ENCODE measurements around the gene ZNF526.

The ZNF526 gene

DNA sequence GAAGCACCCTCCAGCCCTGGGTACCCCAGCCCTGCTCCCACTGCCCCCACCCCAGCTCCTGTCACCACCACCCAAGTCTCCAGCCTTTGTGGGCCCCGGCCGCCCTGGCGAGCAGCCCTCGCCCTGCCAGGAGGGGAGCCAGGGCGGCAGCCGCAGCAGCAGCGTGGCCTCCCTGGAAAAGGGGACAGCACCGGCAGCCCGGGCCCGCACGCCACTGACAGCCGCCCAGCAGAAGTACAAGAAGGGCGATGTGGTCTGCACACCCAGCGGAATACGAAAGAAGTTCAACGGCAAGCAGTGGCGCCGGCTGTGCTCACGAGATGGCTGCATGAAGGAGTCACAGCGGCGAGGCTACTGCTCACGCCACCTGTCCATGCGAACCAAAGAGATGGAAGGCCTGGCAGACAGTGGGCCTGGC lies 52.9 kb downstream of the ZNF526 start (continued):
- TF ChIP-seq ZNF16 (tag by site-specific recombination; IDR thresholded peaks at IDR 0.05; ENCODE audit: low read depth) (no peak), ZNF121 (tag by site-specific recombination; IDR thresholded peaks at IDR 0.05) (no peak), ZNF514 (tag by site-specific recombination; IDR thresholded peaks at IDR 0.05) (no peak)

DNA sequence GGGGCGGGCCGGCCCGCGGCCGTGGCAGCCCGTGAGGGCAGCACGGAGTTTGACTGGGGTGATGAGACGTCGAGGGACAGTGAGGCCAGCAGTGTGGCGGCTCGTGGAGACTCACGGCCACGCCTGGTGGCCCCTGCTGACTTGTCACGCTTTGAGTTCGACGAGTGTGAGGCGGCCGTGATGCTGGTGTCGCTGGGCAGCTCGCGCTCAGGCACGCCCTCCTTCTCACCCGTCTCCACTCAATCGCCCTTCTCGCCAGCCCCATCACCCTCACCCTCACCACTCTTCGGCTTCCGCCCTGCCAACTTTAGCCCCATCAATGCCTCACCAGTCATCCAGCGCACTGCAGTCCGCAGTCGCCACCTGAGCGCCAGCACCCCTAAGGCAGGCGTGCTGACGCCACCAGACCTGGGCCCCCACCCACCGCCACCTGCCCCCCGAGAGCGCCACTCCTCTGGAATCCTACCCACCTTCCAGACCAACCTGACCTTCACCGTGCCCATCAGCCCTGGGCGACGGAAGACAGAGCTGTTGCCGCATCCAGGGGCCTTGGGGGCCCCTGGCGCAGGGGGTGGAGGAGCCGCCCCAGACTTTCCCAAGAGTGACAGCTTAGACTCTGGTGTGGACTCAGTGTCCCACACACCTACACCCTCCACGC lies 53.4 kb downstream of the ZNF526 start:
- Histone ChIP-seq H3K36me3 (ENCODE audit: control insufficient read depth in 2 of 2, insufficient read depth in 1 of 2, low read length in 2 of 2) (peaks cover 5 to 48% of the 10 kb centered on the region in 2 experiments), H3K27ac (ENCODE audit: extremely low read depth, low read depth, low read length) (no peak overlapping the region), H3K4me3 (ENCODE audit: low read depth, low read length) (no peak overlapping the region), H3K4me1 (ENCODE audit: control insufficient read depth, insufficient read depth, low read length) (peaks cover 19% of the 10 kb centered on the region), H3K9me3 (ENCODE audit: control insufficient read depth, insufficient read depth, low read depth, low read length) (no peaks in the 10 kb centered on the region)
- POLR2A ChIA-PET, result interaction anchor here (12.3 kb wide), 1 partner anchor 26 kb away, joined by 242 read pairs; the partner anchor contains the start of gene GSK3A
- TF ChIP-seq, protein P1, sequence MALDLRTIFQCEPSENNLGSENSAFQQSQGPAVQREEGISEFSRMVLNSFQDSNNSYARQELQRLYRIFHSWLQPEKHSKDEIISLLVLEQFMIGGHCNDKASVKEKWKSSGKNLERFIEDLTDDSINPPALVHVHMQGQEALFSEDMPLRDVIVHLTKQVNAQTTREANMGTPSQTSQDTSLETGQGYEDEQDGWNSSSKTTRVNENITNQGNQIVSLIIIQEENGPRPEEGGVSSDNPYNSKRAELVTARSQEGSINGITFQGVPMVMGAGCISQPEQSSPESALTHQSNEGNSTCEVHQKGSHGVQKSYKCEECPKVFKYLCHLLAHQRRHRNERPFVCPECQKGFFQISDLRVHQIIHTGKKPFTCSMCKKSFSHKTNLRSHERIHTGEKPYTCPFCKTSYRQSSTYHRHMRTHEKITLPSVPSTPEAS (tag by site-specific recombination; IDR thresholded peaks at IDR 0.05), result no peak
- TF ChIP-seq, protein P2, sequence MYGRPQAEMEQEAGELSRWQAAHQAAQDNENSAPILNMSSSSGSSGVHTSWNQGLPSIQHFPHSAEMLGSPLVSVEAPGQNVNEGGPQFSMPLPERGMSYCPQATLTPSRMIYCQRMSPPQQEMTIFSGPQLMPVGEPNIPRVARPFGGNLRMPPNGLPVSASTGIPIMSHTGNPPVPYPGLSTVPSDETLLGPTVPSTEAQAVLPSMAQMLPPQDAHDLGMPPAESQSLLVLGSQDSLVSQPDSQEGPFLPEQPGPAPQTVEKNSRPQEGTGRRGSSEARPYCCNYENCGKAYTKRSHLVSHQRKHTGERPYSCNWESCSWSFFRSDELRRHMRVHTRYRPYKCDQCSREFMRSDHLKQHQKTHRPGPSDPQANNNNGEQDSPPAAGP (tag by site-specific recombination; IDR thresholded peaks at IDR 0.05), result no peak
- TF ChIP-seq ZNF341 (tag by site-specific recombination; IDR thresholded peaks at IDR 0.05; ENCODE audit: low read depth) (no peak), OSR2 (tag by site-specific recombination; IDR thresholded peaks at IDR 0.05) (no peak), ZNF747 (tag by site-specific recombination; IDR thresholded peaks at IDR 0.05) (no peak), ZNF10 (tag by site-specific recombination; IDR thresholded peaks at IDR 0.05) (no peak), ZNF777 (tag by site-specific recombination; IDR thresholded peaks at IDR 0.05; ENCODE audit: borderline replicate concordance) (no peak), SETDB1 (IDR thresholded peaks at IDR 0.05; ENCODE audit: insufficient read length, low read length) (no peak), ZNF830 (tag by site-specific recombination; IDR thresholded peaks at IDR 0.05; ENCODE audit: low read depth) (no peak)
- TF ChIP-seq, protein P3, sequence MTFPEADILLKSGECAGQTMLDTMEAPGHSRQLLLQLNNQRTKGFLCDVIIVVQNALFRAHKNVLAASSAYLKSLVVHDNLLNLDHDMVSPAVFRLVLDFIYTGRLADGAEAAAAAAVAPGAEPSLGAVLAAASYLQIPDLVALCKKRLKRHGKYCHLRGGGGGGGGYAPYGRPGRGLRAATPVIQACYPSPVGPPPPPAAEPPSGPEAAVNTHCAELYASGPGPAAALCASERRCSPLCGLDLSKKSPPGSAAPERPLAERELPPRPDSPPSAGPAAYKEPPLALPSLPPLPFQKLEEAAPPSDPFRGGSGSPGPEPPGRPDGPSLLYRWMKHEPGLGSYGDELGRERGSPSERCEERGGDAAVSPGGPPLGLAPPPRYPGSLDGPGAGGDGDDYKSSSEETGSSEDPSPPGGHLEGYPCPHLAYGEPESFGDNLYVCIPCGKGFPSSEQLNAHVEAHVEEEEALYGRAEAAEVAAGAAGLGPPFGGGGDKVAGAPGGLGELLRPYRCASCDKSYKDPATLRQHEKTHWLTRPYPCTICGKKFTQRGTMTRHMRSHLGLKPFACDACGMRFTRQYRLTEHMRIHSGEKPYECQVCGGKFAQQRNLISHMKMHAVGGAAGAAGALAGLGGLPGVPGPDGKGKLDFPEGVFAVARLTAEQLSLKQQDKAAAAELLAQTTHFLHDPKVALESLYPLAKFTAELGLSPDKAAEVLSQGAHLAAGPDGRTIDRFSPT (tag by site-specific recombination; IDR thresholded peaks at IDR 0.05), result no peak
- CTCF ChIA-PET, result interaction anchor here (0.5 to 2.0 kb wide), 2 partner anchors 28 to 437 kb away, joined by 8 to 9 read pairs; no protein-coding TSS in a partner anchor

DNA sequence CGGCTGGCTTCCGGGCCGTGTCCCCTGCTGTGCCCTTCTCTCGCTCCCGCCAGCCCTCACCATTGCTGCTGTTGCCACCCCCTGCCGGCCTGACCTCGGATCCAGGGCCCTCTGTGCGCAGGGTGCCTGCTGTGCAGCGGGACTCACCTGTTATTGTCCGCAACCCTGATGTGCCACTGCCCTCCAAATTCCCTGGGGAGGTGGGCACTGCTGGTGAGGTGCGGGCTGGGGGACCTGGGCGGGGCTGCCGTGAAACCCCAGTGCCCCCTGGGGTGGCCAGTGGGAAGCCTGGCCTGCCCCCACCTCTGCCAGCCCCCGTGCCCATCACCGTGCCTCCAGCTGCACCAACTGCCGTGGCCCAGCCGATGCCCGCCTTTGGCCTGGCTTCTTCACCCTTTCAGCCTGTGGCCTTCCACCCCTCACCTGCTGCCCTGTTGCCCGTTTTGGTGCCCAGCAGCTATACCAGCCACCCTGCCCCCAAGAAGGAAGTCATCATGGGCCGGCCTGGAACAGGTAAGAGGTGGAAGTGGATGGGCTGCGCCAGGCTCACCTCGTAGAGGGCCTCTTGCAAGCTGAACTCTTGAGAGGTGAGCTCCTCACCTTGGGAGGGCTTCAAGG lies 54.1 kb downstream of the ZNF526 start:
- H3K4me1 ChIP-seq (ENCODE audit: control insufficient read depth, insufficient read depth, low read length), result peaks cover 22% of the 10 kb centered on the region
- TF ChIP-seq ZSCAN23 (tag by site-specific recombination; IDR thresholded peaks at IDR 0.05) (no peak), ZIC2 (tag by site-specific recombination; IDR thresholded peaks at IDR 0.05) (peak; percentile 28; the same call in 1 of the 2 replicates), ZBTB8A (tag by site-specific recombination; IDR thresholded peaks at IDR 0.05) (peak; percentile 27; the same call in 1 of the 2 replicates), ZFP41 (tag by site-specific recombination; IDR thresholded peaks at IDR 0.05; ENCODE audit: borderline replicate concordance) (no peak), GLIS2 (tag by site-specific recombination; IDR thresholded peaks at IDR 0.05) (peak; percentile 19; the same call in 1 of the 2 replicates)
- TF ChIP-seq, protein P3 (tag by site-specific recombination; IDR thresholded peaks at IDR 0.05), result peak; percentile 79
- TF ChIP-seq, protein P4, sequence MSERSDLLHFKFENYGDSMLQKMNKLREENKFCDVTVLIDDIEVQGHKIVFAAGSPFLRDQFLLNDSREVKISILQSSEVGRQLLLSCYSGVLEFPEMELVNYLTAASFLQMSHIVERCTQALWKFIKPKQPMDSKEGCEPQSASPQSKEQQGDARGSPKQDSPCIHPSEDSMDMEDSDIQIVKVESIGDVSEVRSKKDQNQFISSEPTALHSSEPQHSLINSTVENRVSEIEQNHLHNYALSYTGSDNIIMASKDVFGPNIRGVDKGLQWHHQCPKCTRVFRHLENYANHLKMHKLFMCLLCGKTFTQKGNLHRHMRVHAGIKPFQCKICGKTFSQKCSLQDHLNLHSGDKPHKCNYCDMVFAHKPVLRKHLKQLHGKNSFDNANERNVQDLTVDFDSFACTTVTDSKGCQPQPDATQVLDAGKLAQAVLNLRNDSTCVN (tag by site-specific recombination; optimal IDR thresholded peaks at IDR 0.05), result no peak
- ChIA-PET POLR2A (interaction anchor here (12.3 kb wide), 1 partner anchor 27 kb away, joined by 242 read pairs; the partner anchor contains the start of gene GSK3A), CTCF (interaction anchor here (1.1 to 2.0 kb wide), 2 partner anchors 29 to 30 kb away, joined by 8 to 9 read pairs; no protein-coding TSS in a partner anchor)
- H3K27ac ChIP-seq (ENCODE audit: extremely low read depth, low read depth, low read length), result peak overlapping the region; percentile 39; the same call in 1 of the 2 replicates
- no peak overlapping the region for H3K4me3 ChIP-seq (ENCODE audit: low read depth, low read length)
- no peaks in the 10 kb centered on the region for H3K9me3 ChIP-seq (ENCODE audit: control insufficient read depth, insufficient read depth, low read depth, low read length)
- peaks cover 5 to 48% of the 10 kb centered on the region in 2 experiments for H3K36me3 ChIP-seq (ENCODE audit: control insufficient read depth in 2 of 2, insufficient read depth in 1 of 2, low read length in 2 of 2)

Measured in HEK293 (cell line).